HepG2 (cell line): Measurements from ENCODE around the gene PCED1B. TPM values are rescaled to one million over a fixed set of nuclear protein-coding genes. Genes with fewer than 3 reads are reported as not detected.
A peak's percentile ranks its signal among the peaks of the same experiment; 100 is the strongest.

ENCODE experiments used
- AHR ChIP-seq: IDR thresholded peaks from 2 replicates; pipeline ENCODE4 v1.6.1; 2018; ENCODE audit warnings: missing genetic modification reagents, missing compliant biosample characterization
- EED ChIP-seq: sonication (generic); formaldehyde crosslinking; IDR thresholded peaks from 2 replicates; pipeline ENCODE4 v1.5.0; 2020; ENCODE audit warnings: mild to moderate bottlenecking, missing genetic modification reagents
- FIP1L1 ChIP-seq: fragments of 200-400 bp; formaldehyde crosslinking; IDR thresholded peaks from 2 replicates; pipeline ENCODE4 v1.6.1; 2018; ENCODE audit warnings: low read depth, mild to moderate bottlenecking, low read length, moderate library complexity, borderline replicate concordance; ENCODE audit not compliant: insufficient read depth
- MAX ChIP-seq: IDR thresholded peaks from 2 replicates; pipeline ENCODE4 v1.6.1; 2012; ENCODE audit warnings: inconsistent platforms
- MTERF4 ChIP-seq: sonication (generic); formaldehyde crosslinking; IDR thresholded peaks from 2 replicates; pipeline ENCODE4 v1.8.0; 2023; ENCODE audit warnings: mild to moderate bottlenecking, missing genetic modification reagents
- NR1H2 ChIP-seq: sonication (generic); formaldehyde crosslinking; IDR thresholded peaks from 2 replicates; pipeline ENCODE4 v1.8.1; 2022; ENCODE audit warnings: low read depth, missing genetic modification reagents, borderline replicate concordance
- PCBP1 ChIP-seq: fragments of 200-400 bp; formaldehyde crosslinking; IDR thresholded peaks from 2 replicates; pipeline ENCODE4 v1.6.1; 2017; ENCODE audit warnings: mild to moderate bottlenecking, low read depth, low read length, borderline replicate concordance
- POGK ChIP-seq: sonication (generic); formaldehyde crosslinking; conservative IDR thresholded peaks from 2 replicates; pipeline ENCODE4 v1.8.0; 2022; ENCODE audit warnings: mild to moderate bottlenecking, moderate library complexity, missing genetic modification reagents
- POLR2G ChIP-seq: fragments of 200-400 bp; formaldehyde crosslinking; IDR thresholded peaks from 2 replicates; pipeline ENCODE4 v1.6.1; 2018; ENCODE audit warnings: mild to moderate bottlenecking, low read depth, low read length, moderate library complexity
- RORA ChIP-seq: sonication (generic); formaldehyde crosslinking; IDR thresholded peaks from 2 replicates; pipeline ENCODE4 v1.5.0; 2020; ENCODE audit warnings: mild to moderate bottlenecking, missing genetic modification reagents, moderate library complexity
- RXRA ChIP-seq: sonication (generic); formaldehyde crosslinking; IDR thresholded peaks from 2 replicates; pipeline ENCODE4 v1.5.1; 2020; ENCODE audit warnings: missing genetic modification reagents
- RXRB ChIP-seq: IDR thresholded peaks from 2 replicates; pipeline ENCODE4 v1.6.1; 2016; ENCODE audit warnings: borderline replicate concordance, missing genetic modification reagents, missing compliant biosample characterization
- SNAPC5 ChIP-seq: sonication (generic); formaldehyde crosslinking; IDR thresholded peaks from 2 replicates; pipeline ENCODE4 v1.8.1; 2023; ENCODE audit warnings: mild to moderate bottlenecking, missing genetic modification reagents, borderline replicate concordance
- SRSF1 ChIP-seq: fragments of 200-400 bp; formaldehyde crosslinking; optimal IDR thresholded peaks from 2 replicates; pipeline ENCODE3; 2017; ENCODE audit warnings: mild to moderate bottlenecking, low read depth, low read length, moderate library complexity
- ZBTB7A ChIP-seq: sonication (generic); formaldehyde crosslinking; IDR thresholded peaks from 2 replicates; pipeline ENCODE4 v1.8.0; 2022; ENCODE audit warnings: mild to moderate bottlenecking, missing genetic modification reagents
- ZNF274 ChIP-seq: sonication (generic); formaldehyde crosslinking; IDR thresholded peaks from 2 replicates; pipeline ENCODE4 v1.5.1; 2020; ENCODE audit warnings: mild to moderate bottlenecking, missing genetic modification reagents
- ZNF331 ChIP-seq: sonication (generic); formaldehyde crosslinking; IDR thresholded peaks from 2 replicates; pipeline ENCODE4 v1.4.0; 2020; ENCODE audit warnings: missing genetic modification reagents
- ZNF564 ChIP-seq: sonication (generic); formaldehyde crosslinking; IDR thresholded peaks from 2 replicates; pipeline ENCODE4 v1.8.1; 2023; ENCODE audit warnings: mild to moderate bottlenecking, missing genetic modification reagents
- polyA plus RNA-seq, 8 experiments: library from polyadenylated mRNA; depleted of rRNA in 3 of 8; stranded (reverse) in 7 of 8; unstranded in 1 of 8; fragments of >200 nt; fragmentation: Illumina TruSeq in 4 of 8; extraction: Trizol in 4 of 8; gene quantifications; 2 replicates each; pipeline versions ENCODE4 v1.2.1 to v1.2.3, GENCODE V29; 2011 to 2016; ENCODE audit warnings: low read depth in 4 of 8, missing spikeins in 1 of 8, mixed read lengths in 1 of 8; ENCODE audit not compliant: insufficient read depth in 1 of 8
- total RNA-seq, 5 experiments: library from RNA; depleted of rRNA; stranded (reverse); fragments of >200 nt; fragmentation: Illumina TruSeq; extraction: Trizol; gene quantifications; 2 replicates each; pipeline ENCODE4 v1.2.3, GENCODE V29; 2016; ENCODE audit warnings: low read depth in 1 of 5
- TF ChIP-seq, protein P1 (sequence below): sonication (generic); formaldehyde crosslinking; IDR thresholded peaks from 2 replicates; pipeline ENCODE4 v1.4.0; 2020; ENCODE audit warnings: missing genetic modification reagents
- TF ChIP-seq, protein P2 (sequence below): sonication (generic); formaldehyde crosslinking; IDR thresholded peaks from 2 replicates; pipeline ENCODE4 v1.4.0; 2020; ENCODE audit warnings: mild to moderate bottlenecking, missing genetic modification reagents

Gene PCED1B
- total and polyA plus RNA-seq, 2 of the 13 experiments (the other 11 are each of a cell fraction or from before 2014, with no cell fraction given): 0.11 to 0.37 TPM

DNA sequence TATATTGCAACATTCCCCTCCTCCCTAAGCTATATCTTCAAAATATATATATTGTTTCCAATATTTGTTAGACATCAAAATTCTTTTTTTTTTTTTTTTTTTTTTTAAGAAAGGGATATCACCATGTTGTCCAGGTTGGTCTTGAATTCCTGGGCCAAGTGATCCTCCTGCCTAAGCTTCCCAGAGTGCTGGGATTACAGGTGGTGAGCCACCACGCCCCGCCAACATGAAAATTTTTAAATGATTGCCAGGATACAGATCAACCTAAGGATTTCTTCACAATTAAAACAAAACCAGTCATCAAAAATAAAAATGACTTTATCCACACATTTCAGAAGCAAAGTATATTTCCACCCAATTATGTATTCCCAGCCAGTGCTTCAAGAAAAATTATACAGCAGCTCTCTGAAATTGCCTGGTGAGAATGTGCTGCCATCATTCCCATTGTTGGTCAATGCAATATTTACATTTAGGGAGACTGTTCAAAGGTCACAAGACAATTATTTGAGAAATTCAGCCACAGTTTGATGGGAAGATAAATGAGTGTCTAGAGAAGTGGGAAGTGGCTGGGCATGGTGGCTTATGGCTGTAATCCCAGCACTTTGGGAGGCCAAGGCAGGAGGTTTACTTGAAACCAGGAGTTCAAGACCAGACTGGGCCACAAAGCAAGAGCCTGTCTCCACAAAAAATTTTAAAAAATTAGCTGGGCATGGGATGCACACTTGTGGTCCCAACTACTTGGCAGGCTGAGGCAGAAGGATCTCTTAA lies 142.0 kb downstream of the PCED1B start (continued):
- TF ChIP-seq MTERF4 (CRISPR knock-in tag): no peak
- no peak for TF ChIP-seq SRSF1
- no peak for TF ChIP-seq EED (CRISPR knock-in tag)
- no peak for TF ChIP-seq MAX
- no peak for TF ChIP-seq RXRA (CRISPR knock-in tag)
- TF ChIP-seq PCBP1: no peak
- no peak for TF ChIP-seq RORA (CRISPR knock-in tag)
- TF ChIP-seq POLR2G: no peak
- no peak for TF ChIP-seq ZNF564
- TF ChIP-seq, protein P1, sequence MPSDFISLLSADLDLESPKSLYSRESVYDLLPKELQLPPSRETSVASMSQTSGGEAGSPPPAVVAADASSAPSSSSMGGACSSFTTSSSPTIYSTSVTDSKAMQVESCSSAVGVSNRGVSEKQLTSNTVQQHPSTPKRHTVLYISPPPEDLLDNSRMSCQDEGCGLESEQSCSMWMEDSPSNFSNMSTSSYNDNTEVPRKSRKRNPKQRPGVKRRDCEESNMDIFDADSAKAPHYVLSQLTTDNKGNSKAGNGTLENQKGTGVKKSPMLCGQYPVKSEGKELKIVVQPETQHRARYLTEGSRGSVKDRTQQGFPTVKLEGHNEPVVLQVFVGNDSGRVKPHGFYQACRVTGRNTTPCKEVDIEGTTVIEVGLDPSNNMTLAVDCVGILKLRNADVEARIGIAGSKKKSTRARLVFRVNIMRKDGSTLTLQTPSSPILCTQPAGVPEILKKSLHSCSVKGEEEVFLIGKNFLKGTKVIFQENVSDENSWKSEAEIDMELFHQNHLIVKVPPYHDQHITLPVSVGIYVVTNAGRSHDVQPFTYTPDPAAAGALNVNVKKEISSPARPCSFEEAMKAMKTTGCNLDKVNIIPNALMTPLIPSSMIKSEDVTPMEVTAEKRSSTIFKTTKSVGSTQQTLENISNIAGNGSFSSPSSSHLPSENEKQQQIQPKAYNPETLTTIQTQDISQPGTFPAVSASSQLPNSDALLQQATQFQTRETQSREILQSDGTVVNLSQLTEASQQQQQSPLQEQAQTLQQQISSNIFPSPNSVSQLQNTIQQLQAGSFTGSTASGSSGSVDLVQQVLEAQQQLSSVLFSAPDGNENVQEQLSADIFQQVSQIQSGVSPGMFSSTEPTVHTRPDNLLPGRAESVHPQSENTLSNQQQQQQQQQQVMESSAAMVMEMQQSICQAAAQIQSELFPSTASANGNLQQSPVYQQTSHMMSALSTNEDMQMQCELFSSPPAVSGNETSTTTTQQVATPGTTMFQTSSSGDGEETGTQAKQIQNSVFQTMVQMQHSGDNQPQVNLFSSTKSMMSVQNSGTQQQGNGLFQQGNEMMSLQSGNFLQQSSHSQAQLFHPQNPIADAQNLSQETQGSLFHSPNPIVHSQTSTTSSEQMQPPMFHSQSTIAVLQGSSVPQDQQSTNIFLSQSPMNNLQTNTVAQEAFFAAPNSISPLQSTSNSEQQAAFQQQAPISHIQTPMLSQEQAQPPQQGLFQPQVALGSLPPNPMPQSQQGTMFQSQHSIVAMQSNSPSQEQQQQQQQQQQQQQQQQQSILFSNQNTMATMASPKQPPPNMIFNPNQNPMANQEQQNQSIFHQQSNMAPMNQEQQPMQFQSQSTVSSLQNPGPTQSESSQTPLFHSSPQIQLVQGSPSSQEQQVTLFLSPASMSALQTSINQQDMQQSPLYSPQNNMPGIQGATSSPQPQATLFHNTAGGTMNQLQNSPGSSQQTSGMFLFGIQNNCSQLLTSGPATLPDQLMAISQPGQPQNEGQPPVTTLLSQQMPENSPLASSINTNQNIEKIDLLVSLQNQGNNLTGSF (CRISPR knock-in tag): no peak
- TF ChIP-seq, protein P2, sequence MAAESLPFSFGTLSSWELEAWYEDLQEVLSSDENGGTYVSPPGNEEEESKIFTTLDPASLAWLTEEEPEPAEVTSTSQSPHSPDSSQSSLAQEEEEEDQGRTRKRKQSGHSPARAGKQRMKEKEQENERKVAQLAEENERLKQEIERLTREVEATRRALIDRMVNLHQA (CRISPR knock-in tag): no peak
- TF ChIP-seq FIP1L1: no peak
- no peak for TF ChIP-seq ZBTB7A (CRISPR knock-in tag)
- TF ChIP-seq ZNF274: no peak
- peak; percentile 74; the same call in 1 of the 2 replicates for TF ChIP-seq ZNF331 (CRISPR knock-in tag)
- TF ChIP-seq RXRB (CRISPR knock-in tag): peak; percentile 57; the same call in 1 of the 2 replicates
- no peak for TF ChIP-seq POGK
- TF ChIP-seq NR1H2: no peak
- TF ChIP-seq SNAPC5: no peak
- TF ChIP-seq AHR (CRISPR knock-in tag): no peak
